ENCODE measurements around the gene VWA5A. TPM values are rescaled to one million over a fixed set of nuclear protein-coding genes. Genes with fewer than 3 reads are reported as not detected.
"Not testable (repeated sequence)": the region's sequence is repeated elsewhere in the genome, so short reads cannot be mapped to it uniquely, and the experiment has no call there.

VWA5A gene
- total RNA-seq, 1 donor from 2014 or later: 4.2 TPM

DNA sequence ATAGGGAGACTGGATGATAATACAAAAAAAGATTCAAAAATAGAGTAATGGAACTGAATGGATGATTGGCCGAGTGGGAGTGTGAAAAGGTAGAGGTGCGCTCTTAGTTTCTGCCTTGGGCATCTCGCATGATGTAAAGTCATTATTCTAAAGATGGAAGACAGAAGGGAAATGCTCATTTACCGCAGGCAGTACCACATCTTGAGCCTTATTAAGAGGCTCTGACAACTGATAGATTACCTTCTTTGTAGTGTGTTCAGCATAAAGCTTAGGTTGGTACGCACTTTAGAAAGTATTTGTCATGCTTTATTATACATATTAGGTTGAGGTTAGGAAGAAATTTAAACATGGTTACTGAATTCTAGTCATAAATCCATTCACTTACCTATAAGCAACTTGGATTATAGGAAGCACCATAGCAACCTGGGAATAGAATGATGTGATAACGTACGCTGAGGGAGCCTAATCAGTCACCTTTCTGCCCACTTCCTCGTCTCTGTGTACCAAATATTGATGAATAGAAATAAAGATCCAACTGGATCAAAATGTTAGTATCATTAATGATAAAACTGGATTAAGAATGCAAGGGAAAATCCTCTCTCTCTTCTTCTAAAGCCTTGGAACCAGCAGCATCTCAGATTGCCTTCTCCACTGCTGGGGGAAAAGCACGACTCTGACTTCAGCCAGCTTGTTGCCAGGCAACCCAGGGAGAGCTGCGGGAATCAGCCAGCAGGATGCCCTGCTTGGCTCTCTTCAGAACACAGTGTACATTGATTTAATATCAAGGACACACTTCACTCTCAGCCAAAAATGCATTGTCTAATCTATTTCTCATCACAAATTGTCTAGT is 29.0 kb upstream of the VWA5A start:
- DNase-seq (ENCODE audit: missing footprints) (no peak), ATAC-seq (no peak)
- intact Hi-C loops (cut with DNase I): no loop called here

DNA sequence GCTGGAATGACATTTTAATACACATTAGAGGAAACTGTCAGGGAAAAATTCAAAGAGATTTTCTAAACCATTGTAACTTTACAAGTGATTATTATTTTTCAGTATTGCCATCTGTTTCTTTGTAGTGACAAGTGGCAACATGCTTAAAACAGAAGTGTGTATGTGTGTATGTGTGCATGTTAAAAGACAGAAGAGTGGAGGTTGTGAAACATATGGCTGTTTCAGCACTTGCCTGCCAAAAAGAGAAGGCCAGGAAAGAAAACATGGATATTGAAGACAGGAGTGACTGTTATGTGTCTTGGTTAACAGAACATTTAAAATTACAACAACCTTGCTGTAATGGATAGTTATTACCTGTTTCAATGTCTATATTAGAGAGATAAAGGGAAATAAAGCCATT is 24.3 kb upstream of the VWA5A start:
- DNase-seq (ENCODE audit: missing footprints) (no peak), ATAC-seq (no peak)
- intact Hi-C loops (cut with DNase I): no loop called here

DNA sequence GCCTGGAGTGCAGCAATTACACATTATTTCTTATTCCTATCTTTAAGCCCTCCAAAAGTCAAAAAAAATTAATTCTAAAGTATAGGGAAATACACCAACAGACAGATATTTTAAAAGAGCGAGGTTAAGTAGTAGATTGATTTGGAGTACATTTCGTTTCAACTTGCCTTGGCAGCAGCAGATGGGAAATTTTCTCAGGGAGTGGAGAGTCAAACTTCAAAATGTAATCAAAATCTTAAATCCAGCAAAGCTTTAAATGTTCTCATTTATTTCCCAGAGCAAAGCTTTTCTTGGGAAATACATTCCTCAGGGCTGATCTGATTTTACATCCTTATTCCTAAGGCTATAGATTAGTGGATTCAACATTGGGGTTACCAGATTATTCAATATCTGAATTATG is 21.9 kb upstream of the VWA5A start:
- ATAC-seq (no peak), DNase-seq (ENCODE audit: missing footprints) (no peak)
- intact Hi-C loops (cut with DNase I): no loop called here

DNA sequence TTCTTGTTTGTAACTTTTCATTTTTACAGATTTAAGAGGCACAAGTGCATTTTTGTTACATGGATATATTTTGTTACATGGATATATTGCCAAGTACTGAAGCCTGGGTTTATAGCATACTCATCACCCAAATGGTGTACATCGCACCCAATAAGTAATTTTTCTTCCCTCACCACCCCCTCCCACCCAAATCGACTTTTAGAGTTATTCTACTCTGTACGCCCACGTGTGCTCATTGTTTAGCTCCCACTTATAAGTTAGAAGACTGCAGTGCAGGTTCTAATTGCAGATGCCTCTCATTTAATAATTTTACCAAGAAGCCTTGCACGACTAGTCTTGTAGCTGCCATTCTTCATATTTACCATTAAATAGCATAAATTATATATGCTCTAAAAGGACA is 20.5 kb upstream of the VWA5A start:
- ATAC-seq: no peak

DNA sequence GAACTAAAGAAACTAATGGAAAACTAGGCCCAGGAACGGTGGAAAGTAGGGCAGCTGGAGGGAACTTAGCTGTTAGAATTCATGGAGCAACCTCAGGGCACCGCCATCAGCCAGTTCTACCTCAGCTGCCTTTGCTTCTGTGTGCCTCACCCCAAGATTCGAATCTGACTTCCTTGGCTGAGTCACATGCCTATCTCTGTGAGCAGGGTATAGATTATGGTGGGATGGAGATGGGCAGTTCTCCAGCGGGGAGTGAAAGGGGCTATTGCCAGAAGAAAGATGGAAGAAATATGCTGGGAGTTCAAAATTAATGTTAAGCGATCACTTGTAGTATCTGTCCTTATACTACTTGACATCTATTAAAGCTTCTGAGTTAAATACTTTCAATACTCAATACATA is 18.9 kb upstream of the VWA5A start:
- no peak for DNase-seq (ENCODE audit: missing footprints)
- intact Hi-C loops (cut with DNase I): no loop called here
- ATAC-seq: no peak

More for the DNA sequence above, 20.5 kb upstream of the VWA5A start:
- no peak for DNase-seq (ENCODE audit: missing footprints)
- intact Hi-C loops (cut with DNase I): no loop called here

DNA sequence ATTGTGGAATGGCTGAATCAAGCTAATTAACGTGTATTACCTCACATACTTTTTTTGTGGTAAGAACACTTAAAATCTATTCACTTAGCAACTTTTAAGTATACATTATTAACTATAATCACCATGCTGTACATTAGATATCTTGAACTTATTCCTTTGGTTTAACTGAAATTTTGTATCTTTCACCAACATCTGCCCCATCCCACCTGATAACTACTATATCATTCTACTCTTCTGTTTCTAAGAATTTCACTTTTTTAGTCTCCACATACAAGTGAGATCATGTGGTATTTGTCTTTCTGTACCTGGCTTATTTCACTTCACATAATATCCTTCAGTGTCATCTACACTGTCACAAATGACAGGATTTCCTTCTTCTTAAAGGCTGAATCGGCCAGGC is 17.1 kb upstream of the VWA5A start:
- ATAC-seq (no peak), DNase-seq (ENCODE audit: missing footprints) (no peak)
- intact Hi-C loops (cut with DNase I): no loop called here

DNA sequence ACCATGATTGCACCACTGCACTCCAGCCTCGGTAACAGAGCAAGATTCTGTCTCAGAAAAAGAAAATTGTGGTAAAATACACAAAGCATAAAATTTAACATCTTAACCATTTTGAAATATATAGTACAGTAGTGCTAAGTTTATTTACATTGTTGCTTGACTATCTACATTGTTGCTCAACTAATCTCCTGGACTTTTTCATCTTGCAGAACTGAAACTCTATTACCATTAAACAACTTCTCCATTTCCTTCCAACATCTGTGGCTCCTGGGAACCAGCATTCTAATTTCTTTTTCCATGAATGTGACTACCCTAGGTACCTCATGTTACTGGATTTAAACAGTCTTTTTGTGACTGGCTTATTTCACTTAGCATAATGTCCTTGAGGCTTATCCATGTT is 13.5 kb upstream of the VWA5A start:
- DNase-seq (ENCODE audit: missing footprints) (no peak), ATAC-seq (no peak)
- intact Hi-C loops (cut with DNase I): no loop called here

DNA sequence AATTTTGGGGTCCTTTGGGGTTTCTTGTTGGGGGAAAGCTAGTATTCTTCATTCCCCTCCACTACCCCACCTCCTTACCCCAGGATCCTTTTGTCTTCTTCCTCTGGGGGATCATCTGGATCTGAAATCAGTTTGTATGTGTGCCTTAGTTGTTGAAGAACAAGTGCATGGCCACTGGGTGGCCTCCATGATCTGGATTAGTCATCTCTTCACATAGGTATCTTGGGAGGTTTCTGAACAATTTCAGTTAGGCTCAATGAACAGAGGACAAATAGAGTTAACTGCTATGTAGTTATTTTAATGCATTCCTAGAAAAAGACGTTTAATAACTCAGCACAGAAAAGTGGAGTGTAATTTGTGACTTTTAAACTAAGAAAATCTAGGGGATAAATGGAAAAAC is 7.1 kb upstream of the VWA5A start:
- intact Hi-C loops (cut with DNase I): no loop called here
- ATAC-seq: no peak
- DNase-seq (ENCODE audit: missing footprints): no peak

DNA sequence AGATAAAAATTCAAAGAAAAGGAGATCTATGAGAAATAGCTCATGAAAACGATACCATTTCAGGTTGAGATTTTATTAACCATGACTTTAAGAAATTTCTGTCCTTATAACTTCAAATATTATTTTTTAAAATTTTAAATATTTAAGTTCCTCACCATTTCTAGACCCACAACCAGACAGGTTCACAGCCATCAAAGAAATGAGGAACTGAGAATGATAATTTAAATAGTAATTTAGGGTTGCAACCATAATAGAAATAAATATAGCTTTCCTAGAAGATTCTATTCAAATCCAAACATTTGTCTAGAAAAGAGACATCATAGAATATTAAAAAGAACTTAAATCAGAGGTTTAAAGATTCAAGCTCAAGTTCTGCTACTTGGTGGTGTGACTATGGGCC is 5.9 kb upstream of the VWA5A start:
- intact Hi-C loops (cut with DNase I): no loop called here
- ATAC-seq (no peak), DNase-seq (ENCODE audit: missing footprints) (no peak)

DNA sequence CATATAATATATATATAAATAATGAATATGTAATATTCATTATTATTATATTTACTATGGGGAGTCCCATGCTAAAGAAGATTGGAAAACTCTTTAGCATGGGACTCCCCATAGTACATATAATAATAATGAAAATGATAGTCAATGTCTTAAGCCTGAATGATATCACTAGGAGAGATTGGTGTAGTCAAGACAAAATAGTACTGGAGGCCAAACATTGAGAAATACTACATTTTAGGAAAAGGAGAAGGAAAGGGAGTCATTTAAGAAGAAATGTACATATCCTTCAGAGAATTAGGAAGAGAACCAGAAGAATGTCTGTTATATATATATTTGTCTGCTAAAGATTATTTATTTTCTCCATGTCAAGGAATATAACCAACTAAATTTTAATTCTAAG is 5.0 kb upstream of the VWA5A start:
- DNase-seq (ENCODE audit: missing footprints) (no peak), ATAC-seq (no peak)
- intact Hi-C loops (cut with DNase I): no loop called here

DNA sequence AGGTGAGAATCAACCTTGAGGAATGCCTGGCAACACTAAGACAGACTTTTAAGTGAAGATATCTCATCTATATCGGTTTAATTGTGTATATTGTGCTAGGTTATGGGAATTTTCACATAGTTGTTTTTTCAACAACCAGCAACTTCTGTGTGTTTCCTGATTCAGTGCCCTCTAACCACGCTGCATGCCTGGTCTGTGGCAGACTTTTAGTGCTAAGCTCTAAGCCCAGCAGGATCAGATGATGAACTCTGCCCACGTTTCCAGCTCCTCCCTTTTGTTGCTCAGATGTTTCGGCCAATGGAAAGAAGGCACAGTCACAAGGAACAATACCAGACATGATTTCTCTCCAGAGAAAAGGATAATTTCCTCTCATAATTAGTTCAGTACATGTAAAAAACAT is 1.4 kb upstream of the VWA5A start:
- DNase-seq (ENCODE audit: missing footprints) (no peak), ATAC-seq (no peak)
- intact Hi-C loops (cut with DNase I): no loop called here

DNA sequence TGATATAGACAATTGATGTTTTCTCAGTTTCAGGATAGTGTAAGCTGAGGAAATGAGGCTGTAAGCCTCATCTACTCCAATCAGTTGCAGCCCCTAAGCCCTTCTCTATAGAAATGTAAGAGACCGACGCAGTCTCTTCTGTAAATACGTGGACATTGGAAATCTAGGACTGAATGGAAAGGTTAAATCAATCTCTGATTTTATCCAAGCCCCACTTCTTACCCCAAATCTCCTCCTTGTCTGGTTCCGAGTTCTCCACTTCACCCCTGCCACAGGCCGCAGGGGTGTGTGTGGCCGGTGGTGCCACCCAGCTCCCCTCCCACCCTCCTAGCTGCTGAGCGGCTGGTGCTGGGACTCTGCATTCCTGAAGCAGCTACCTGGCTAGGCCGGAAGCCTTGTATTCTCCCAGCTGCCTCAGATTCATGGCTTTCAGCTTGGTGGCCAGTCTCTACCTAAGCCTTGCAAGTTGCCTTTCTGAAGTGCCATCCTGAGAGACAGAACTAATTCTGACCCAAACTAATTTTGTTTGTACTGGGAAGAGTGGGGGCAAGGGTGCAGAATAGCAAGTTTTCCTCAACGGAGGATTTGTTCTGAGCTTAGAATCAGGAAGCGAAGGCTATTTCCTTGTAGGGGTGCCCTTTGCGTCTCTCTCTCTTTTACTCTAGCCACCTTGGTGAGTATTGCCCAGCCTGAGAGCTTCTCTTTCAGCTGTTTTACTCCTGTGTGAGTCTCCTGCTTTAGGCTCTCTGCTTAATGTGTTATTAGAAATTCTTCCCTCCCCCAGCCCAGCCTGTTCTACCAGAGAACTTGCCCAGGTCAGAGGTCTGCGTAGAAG is 749 bp downstream of the VWA5A start:
- peak; percentile 59 for DNase-seq (ENCODE audit: missing footprints)
- ATAC-seq: peak; percentile 48
- intact Hi-C loops (cut with DNase I): no loop called here

DNA sequence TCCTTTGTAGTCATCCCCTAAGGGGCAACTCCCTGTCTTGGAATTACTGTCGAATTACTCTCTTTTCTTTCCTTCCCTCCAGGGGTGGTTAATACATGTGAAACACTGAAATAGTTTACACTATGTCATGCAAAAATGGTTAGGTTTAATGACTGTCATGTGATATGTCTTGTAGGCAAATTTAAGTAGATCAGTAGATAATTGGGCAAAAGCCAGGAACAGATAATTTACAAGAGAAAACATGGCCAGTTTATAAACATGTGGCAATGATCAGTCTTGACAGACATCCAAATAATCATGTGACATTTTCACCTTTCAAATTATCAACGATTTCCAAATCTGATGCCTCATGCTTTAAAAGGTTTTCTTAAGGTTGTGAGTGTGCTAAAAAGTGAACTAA is 3.9 kb downstream of the VWA5A start:
- intact Hi-C loops (cut with DNase I): no loop called here
- DNase-seq (ENCODE audit: missing footprints) (no peak), ATAC-seq (no peak)

DNA sequence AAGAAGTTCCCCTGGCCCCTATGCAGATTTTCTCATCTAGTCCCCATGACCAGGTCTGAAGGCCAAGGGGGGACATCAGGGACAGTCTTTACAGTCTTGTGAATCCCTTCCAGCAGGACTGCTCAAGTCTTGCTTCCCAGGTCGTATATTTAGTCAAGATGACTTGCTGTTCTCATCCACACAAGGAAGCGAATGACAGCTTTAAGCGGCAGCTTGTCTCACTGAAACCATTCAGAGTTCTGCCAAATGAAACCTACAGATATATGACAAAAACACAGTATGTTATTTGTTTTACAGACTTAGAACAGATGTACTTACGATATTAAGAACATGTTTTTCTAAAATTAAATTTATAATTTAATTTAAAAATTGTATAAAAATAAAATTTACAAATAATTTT is 5.6 kb downstream of the VWA5A start:
- DNase-seq (ENCODE audit: missing footprints): no peak
- no peak for ATAC-seq
- intact Hi-C loops (cut with DNase I): no loop called here

DNA sequence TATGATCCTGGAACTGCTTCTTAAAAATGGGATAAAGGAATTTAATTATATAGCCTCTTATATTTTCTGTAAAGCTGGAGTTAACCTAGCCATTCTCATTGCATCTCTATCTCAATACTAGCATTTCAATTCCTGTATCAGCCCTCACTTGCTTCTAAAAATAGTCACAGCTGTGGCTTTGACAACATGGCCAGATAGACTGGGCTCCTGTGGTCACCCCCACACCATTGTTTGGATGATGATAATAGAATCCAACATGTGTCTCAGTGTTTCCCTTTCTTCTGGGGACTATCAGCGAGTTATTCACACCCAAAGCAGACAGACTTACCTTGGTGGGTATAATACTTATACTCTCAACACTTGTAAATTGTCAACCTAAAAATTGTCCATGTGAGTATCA is 6.9 kb downstream of the VWA5A start:
- DNase-seq (ENCODE audit: missing footprints) (no peak), ATAC-seq (no peak)
- intact Hi-C loops (cut with DNase I): no loop called here

DNA sequence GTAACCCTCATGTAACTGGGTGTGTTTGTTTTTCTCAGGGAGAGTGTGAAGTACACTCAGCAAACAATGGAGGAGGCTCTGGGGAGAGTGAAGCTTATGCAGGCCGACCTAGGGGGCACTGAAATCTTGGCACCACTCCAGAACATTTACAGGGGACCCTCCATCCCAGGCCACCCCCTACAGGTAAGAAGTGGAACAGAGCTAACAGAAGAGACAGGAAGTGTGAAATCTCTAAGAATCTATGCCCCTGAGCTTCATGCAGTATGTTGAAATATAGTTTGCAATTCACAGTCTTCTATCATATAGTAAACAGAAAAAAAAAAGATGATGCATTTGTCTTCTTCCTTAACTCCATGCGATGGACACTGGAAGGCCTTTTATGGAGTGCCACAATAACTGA is 8.4 kb downstream of the VWA5A start:
- no peak for ATAC-seq
- DNase-seq (ENCODE audit: missing footprints): no peak
- intact Hi-C loops (cut with DNase I): no loop called here

DNA sequence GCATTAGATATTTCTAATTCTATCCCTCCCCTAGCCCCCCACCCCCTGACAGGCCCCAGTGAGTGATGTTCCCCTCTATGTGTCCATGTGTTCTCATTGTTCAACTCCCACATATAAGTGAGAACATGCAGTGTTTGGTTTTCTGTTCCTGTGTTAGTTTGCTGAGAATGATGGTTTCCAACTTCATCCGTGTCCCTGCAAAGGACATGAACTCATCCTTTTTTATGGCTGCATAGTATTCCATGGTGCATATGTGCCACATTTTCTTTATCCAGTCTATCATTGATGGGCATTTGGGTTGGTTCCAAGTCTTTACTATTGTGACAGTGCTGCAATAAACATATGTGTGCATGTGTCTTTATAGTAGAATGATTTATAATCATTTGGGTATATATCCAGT is 11.9 kb downstream of the VWA5A start:
- intact Hi-C loops (cut with DNase I); DNase-seq (ENCODE audit: missing footprints); ATAC-seq: not testable (repeated sequence)

DNA sequence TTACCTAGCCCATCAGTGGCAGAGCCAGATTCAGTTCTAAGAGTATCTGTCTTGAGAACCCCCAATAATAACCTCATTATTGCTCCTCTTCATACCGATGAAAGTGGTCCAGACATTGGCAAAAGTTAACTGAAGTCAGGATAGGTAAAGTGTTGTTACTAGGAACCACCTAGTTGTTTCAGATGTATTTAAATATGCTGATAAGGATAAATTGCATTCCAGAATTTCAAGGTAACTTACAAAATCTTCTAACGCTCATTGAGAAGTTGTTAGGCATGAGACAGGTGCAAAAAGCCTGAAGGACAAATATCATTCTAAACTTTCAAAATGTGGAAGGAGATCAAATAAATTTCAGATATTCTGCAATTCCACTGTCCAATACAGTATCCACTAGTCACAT is 27.8 kb downstream of the VWA5A start:
- intact Hi-C loops (cut with DNase I): no loop called here
- ATAC-seq (no peak), DNase-seq (ENCODE audit: missing footprints) (no peak)

DNA sequence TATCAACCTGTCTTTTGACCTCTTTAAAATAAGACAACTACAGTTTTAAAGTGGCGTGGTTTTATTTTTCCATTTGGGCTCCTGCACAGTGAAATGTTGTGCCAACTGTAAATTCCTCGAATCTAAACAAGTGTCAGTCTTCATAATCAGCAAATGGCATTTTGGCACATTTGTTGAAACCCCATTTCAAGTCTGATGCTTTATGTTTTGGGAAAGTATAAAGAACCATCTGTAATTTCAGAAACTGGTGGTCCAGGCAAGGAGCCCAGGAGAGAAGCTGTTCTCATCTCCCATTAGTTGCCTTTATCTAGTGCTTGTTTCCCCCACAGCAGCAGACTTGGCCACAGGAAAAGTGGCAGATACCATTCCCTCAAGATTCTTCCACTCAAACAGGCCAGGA is 32.7 kb downstream of the VWA5A start:
- DNase-seq (ENCODE audit: missing footprints): no peak
- ATAC-seq: no peak
- intact Hi-C loops (cut with DNase I): no loop called here

DNA sequence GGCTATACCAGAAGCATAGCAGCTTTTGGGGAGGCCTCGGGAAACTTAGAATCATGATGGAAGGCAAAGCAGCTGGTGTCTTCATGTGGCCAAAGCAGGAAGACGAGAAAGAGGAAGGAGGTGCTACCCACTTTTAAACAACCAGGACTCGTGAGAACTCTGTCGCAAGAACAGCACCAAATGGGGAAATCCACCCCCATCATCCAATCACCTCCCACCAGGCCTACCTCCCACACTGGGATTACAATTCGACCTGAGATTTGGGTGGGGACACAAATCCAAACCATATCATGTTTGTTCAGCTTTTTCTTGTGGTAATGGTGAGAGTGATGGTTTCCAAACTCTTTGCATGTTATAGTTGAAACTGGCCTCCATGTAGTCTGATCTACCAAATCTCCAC is 35.4 kb downstream of the VWA5A start:
- no peak for DNase-seq (ENCODE audit: missing footprints)
- ATAC-seq: no peak
- intact Hi-C loops (cut with DNase I): no loop called here
